ENCODE results near the gene NSA2. TPM values are rescaled to one million over a fixed set of nuclear protein-coding genes. Genes with fewer than 3 reads are reported as not detected.
"Not testable (repeated sequence)": the region's sequence is repeated elsewhere in the genome, so short reads cannot be mapped to it uniquely, and the experiment has no call there.

The NSA2 gene
- total RNA-seq, result 20.5 TPM

GRCh38 chr5:74766849-74767578, at the start of gene NSA2, which contains the start of gene GFM2:
Gene NSA2, plus strand, starts transcription at chr5:74767249. Its CDS starts 112 bp downstream, at chr5:74767361.
Gene GFM2, minus strand, starts transcription at chr5:74767117. Its CDS starts 3,375 bp downstream, at chr5:74763742.
- DNase-seq (ENCODE audit: low read depth in 2 of 3, low spot score in 2 of 3), result peak; percentile 77 to 98 (median 93)

GRCh38 chr5:74717596-74717995, 49.5 kb upstream of the NSA2 start:
- DNase-seq (ENCODE audit: low read depth in 2 of 3, low spot score in 2 of 3), result no peak

GRCh38 chr5:74722271-74722670, 44.8 kb upstream of the NSA2 start:
- DNase-seq (ENCODE audit: low read depth in 2 of 3, low spot score in 2 of 3), result no peak

GRCh38 chr5:74725331-74725730, 41.7 kb upstream of the NSA2 start:
- no peak for DNase-seq (ENCODE audit: low read depth in 2 of 3, low spot score in 2 of 3)

GRCh38 chr5:74736759-74737158, 30.3 kb upstream of the NSA2 start:
- no peak for DNase-seq (ENCODE audit: low read depth in 2 of 3, low spot score in 2 of 3)

GRCh38 chr5:74738406-74738805, 28.6 kb upstream of the NSA2 start:
- no peak for DNase-seq (ENCODE audit: low read depth in 2 of 3, low spot score in 2 of 3)

GRCh38 chr5:74748742-74749141, 18.3 kb upstream of the NSA2 start:
- DNase-seq (ENCODE audit: low read depth in 2 of 3, low spot score in 2 of 3), result not testable (repeated sequence)

GRCh38 chr5:74761241-74761640, 5.8 kb upstream of the NSA2 start:
- DNase-seq (ENCODE audit: low read depth in 2 of 3, low spot score in 2 of 3), result no peak

GRCh38 chr5:74762599-74762998, 4.5 kb upstream of the NSA2 start:
- no peak for DNase-seq (ENCODE audit: low read depth in 2 of 3, low spot score in 2 of 3)

- DNase-seq (ENCODE audit: low read depth in 2 of 3, low spot score in 2 of 3), result no peak
These were observed 3.5 kb upstream of the NSA2 start for GRCh38 chr5:74763504-74763903.

GRCh38 chr5:74765201-74765600, 1.8 kb upstream of the NSA2 start:
- DNase-seq (ENCODE audit: low read depth in 2 of 3, low spot score in 2 of 3), result peak in 1 of 3 donors; percentile 4

GRCh38 chr5:74765929-74766328, 1.1 kb upstream of the NSA2 start:
- no peak for DNase-seq (ENCODE audit: low read depth in 2 of 3, low spot score in 2 of 3)

GRCh38 chr5:74766418-74766848, 616 bp upstream of the NSA2 start:
- peak in 2 of 3 donors; percentile 69 to 85 for DNase-seq (ENCODE audit: low read depth in 2 of 3, low spot score in 2 of 3)

GRCh38 chr5:74767579-74767913, 497 bp downstream of the NSA2 start:
- DNase-seq (ENCODE audit: low read depth in 2 of 3, low spot score in 2 of 3), result peak; percentile 4 to 43 (median 33)

- no peak for DNase-seq (ENCODE audit: low read depth in 2 of 3, low spot score in 2 of 3)
These were observed 5.3 kb downstream of the NSA2 start for GRCh38 chr5:74772359-74772758.

- DNase-seq (ENCODE audit: low read depth in 2 of 3, low spot score in 2 of 3), result no peak
These were observed 11.6 kb downstream of the NSA2 start for GRCh38 chr5:74778609-74779008.

- DNase-seq (ENCODE audit: low read depth in 2 of 3, low spot score in 2 of 3), result no peak
These were observed 19.8 kb downstream of the NSA2 start for GRCh38 chr5:74786851-74787250.

GRCh38 chr5:74787424-74787823, 20.4 kb downstream of the NSA2 start:
- no peak for DNase-seq (ENCODE audit: low read depth in 2 of 3, low spot score in 2 of 3)

- DNase-seq (ENCODE audit: low read depth in 2 of 3, low spot score in 2 of 3), result not testable (repeated sequence)
These were observed 24.6 kb downstream of the NSA2 start for GRCh38 chr5:74791669-74792068.

- no peak for DNase-seq (ENCODE audit: low read depth in 2 of 3, low spot score in 2 of 3)
These were observed 32.2 kb downstream of the NSA2 start for GRCh38 chr5:74798977-74799911.

- DNase-seq (ENCODE audit: low read depth in 2 of 3, low spot score in 2 of 3), result no peak
These were observed 34.1 kb downstream of the NSA2 start for GRCh38 chr5:74801197-74801596.

GRCh38 chr5:74801941-74802340, 34.9 kb downstream of the NSA2 start:
- no peak for DNase-seq (ENCODE audit: low read depth in 2 of 3, low spot score in 2 of 3)
